ENCODE data around the gene LGALS3.

- TF ChIP-seq POLR2A (IDR thresholded peaks at IDR 0.05) (no peak), POLR2AphosphoS5 (IDR thresholded peaks at IDR 0.05) (peak; percentile 20 to 50 (median 35)), CTCF (IDR thresholded peaks at IDR 0.05) (no peak)
Observed at GRCh38 chr14:55129428-55130195, 560 bp downstream of the LGALS3 start.
